HTERT RPE-1 (cell line): ENCODE measurements around the gene CHADL.

ENCODE experiments used
- in situ Hi-C: fragments of 300-500 bp; cut with MboI; formaldehyde crosslinking; loops from 4 replicates; pipeline ENCODE4 v1.14.3; 2020; ENCODE audit warnings: low sequenced_read_pairs

Gene CHADL

DNA sequence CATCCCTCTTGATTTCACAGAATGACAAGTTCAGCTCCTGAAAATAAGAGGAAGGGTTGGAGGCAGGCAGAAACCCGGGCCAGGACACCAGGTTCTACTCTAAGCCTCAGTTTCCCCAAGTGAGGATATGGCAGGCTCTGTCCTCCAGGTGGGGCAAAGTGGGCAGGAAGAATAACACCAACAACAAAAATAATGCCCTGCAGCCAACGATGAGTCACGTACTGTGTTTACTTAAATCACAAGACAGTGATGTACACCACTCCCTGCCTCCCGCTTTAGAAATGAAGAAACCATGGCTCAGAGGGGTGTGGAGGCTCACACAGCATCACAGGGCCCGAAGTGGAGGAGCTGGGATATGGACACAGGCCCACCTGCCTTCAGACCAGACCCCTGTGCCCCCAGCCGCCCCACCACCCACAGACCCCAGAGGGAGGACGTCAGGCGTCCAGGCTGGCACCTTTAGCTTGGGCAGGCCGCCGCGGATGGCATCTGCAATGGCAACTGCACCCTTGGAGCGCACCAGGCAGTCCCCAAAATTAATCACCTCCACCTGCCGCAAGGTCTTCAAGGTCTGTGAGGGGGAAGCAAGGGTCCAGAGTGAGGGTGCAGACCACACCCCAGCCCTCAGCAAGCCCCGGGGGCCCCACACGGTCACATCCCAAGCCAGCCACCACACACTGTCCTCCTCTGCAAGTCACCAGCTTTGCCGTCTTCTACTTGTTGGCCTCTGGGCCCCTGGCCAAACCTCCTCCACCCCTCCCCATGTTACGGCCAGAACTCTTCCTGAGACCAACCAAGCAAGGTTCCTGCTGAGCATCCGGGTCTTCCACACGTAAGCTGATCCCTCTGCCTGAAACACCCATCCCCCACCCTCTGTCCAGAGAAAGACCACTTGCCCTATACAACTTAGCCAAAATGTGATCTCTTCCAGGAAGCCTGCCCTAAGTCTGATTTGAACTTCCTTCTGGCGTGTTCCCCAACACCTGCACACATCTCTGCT is 15.8 kb upstream of the CHADL start:
- in situ Hi-C loops, result no loop called here

DNA sequence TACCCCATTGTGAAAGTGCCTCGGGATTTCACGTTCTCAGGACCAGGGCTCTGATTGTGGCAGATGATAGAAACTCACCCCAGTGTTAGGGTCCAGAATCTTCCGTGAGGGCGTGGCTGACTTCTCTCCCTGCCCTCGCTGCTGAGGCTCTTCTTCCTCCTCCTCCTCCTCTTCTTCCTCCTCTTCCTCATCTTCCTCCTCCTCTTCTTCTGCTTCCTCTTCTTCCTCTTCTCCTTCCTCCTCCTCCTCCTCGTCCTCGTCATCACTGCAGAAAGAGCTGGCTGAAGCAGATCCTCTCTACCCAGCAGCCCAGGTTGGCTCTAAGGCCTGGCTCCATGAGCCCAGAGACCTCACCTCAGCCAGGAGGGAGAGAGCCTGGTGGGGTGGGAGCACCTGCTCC is 13.5 kb upstream of the CHADL start:
- in situ Hi-C loops, result no loop called here

DNA sequence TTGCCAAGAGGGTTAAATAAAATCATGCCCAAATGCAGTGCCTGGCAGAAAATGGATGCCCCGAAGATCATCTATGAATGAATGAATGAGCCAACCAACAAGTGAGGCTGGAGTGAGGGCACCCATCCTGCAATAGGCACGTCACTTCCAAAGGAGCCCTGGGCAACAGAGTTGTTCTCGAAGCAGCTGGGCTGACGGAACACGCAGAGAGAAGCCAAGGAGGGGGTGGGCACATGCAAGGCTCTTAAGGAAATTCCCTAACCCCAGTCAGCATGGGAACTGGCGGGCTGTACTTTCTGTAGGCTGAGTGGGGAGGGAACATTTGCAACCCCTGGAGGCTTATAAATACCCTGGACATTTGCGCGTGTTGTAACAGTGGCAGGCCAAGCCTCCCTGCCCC is 11.6 kb upstream of the CHADL start:
- in situ Hi-C loops, result no loop called here

DNA sequence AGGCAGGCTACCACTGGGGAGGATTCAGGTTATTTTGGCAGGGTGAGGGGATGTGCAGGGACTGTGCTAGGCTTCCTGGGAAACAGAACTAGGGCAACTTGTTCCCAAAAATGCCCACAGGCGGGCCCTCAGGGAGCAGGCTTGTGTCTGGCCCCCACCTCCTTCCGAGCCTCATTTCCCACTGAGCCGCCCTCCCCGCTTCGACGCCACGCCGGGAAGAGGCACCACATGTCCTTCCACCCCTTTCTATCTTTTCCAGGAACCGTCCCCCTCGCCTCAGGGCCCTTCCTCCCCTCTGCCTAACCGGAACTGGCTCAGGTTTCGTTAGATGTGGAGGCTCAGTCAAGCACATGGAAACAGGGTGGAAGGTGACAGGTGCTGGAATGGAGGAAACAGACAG is 9.4 kb upstream of the CHADL start:
- in situ Hi-C loops, result no loop called here

DNA sequence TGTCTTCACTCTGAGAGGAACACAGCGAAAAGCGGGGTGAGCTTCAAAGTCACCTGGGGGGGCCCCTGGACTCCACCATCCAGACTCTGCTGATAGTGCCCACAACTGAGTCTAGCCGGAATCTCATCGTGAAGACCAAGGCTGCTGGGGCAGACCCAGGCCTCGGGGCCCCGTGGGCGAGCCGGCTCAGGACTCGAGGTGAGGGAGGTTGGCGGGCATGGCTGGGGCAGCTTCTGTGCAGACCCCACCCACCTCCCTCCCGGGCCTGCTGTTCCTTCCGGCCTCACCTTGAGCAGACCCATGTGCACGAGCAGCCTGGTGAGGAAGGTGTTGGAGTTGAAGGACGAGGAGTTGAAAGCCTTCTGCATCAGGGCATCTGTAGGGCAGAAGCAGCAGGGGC is 8.7 kb upstream of the CHADL start:
- in situ Hi-C loops, result no loop called here

DNA sequence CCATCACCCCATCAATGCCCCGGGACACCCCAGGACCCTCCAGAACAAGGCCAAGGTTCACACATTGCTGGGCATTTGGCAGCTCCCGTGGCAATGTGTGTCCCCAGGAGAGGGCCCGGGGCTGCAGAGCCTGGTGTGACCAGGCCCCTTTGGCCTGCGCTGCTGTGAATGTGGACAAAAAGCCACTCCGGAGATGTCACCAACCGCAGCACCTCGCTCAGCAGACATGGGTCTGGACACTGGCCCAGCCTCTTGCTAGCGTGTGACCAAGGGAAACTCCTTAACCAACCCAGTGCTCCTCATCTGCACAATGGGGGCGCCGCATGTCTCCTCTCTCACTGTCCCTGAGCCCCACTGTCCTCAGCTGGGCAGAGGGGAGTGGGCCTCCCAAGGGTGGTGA is 8.0 kb upstream of the CHADL start:
- in situ Hi-C loops, result no loop called here

DNA sequence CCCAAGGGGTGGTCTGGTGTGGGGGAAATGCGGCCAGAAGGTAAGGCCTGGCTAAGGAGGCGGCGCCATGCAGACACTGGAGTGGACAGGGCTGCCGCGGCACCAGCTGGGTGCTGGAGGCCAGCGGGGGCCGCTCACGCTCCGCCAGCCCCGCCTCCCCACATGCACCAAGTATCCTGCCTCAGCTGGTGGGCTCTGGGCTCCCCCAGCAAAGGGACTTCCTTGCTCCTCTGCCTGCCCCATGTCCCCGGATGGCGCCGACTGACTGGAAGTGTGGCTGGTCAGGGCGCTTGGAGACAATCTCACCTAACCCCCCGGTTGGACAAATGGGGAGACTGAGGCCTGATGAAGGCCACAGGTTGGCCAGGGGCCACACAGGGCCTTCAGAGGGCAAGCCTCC is 7.6 kb upstream of the CHADL start:
- in situ Hi-C loops, result no loop called here

DNA sequence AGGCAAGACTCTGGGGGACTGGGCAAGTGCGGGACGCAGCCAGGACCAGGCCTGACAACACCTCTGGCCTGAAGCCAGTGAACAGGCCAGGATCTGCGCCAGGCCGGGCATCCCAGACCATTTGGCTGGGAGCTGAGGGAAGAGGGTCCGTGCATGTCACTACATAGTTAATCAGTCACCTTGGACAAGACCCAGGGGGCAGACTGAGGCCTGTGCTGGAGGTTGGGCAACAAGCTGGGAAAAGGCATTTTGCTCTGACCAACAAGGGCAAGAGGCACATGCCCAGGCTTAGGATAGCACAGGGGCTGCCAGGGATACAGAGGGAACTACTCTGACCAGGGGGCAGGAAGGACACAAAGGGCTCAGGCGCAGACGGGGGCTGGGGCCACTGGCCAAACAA is 7.0 kb upstream of the CHADL start:
- in situ Hi-C loops, result no loop called here

DNA sequence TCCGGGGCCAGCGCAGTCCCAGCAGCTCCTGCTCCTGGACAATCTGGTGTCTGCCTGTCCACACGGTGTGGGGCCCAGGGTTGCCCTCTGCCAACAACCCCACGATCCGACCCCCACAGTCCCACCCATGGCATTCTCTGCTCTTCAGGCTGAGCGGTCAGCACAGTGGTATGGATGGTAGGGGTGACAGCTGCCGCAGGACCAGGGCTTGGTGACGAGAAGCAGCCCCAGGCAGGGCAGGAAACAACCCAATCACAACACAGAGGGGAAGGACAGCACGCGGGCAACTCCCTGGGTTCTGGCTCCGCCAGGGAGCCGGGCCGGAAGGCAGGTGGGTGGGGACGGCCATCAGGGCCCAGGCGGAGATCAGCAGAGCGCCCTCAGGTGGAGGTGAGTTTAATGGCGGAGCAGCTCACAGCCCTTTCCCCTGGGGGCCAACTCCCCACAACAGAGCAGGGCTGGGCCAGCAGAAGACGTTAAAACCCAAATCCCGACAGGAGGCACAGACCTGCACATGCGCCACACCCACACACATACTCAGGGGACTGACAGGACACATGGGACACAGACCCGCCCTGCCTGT is 5.3 kb upstream of the CHADL start:
- in situ Hi-C loops, result no loop called here

DNA sequence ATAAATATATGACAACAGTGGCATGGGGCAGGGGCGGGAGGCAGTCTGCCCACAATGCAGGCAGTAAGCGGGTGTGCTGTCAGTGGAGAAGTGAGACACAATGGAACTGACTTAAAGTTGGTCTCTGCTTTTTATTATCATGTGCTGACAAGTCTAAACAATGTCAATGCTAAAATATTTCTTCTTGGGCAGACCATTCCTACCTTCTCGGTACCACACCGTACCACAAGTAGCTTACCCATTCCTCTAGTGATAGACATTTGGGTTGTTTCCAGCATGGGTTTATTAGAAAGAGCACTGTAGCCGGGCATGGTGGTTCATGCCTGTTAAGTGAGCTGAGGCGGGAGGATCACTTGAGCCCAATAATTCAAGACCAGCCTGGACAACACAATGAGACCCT is 2.6 kb upstream of the CHADL start:
- in situ Hi-C loops, result no loop called here

DNA sequence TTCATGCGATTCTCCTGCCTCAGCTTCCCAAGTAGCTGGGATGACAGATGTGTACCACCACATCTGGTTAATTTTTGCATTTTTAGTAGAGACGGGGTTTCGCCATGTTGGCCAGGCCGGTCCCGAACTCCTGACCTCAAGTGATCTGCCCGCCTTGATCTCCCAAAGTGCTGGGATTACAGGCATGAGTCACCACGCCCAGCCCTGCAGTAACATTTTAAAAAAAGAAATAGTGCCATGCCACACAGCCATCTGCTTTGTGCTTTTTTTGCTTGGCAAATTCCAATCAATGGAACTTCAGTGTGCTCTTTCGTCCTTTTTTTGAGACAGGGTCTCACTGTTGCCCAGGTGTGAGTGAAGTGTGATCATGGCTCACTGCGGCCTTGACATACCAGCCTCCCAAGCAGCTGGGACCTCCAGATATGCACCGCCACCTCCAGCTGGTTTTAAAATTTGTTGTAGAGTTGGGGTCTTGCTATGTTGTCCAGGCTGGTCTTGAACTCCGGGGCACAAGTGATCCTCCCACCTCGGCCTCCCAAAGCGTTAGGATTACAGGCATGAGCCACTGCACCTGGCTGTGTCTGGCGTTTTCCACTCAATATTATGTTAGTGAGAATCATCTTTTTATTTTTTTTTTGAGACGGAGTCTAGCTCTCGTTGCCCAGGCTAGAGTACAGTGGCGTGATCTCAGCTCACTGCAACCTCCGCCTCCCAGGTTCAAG is 1.8 kb upstream of the CHADL start:
- in situ Hi-C loops, result no loop called here

DNA sequence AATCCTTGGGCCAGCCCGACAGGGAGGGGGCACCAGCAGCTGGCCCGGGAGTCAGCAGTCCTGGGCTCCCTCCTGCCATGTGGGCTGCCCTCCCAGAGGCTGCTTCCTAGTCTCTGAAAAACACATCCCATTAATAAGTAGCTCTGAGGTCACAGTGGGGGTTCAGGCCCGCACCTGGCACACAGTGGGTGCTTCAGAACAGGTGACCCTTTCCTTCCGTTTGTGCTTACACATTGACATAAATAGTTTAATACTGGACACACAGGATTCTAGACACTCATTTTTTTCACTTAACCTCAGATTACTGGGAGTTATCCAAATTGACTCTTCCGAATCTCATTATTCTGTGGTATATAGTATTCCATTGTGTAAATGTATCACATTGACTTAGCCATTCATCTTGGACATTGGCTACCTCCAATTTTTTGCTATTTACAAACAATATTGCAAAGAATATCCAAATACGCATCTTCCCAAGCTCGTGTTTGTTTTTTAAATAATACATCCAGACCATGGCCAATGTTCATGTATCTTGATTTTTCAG is 474 bp upstream of the CHADL start:
- in situ Hi-C loops, result no loop called here

DNA sequence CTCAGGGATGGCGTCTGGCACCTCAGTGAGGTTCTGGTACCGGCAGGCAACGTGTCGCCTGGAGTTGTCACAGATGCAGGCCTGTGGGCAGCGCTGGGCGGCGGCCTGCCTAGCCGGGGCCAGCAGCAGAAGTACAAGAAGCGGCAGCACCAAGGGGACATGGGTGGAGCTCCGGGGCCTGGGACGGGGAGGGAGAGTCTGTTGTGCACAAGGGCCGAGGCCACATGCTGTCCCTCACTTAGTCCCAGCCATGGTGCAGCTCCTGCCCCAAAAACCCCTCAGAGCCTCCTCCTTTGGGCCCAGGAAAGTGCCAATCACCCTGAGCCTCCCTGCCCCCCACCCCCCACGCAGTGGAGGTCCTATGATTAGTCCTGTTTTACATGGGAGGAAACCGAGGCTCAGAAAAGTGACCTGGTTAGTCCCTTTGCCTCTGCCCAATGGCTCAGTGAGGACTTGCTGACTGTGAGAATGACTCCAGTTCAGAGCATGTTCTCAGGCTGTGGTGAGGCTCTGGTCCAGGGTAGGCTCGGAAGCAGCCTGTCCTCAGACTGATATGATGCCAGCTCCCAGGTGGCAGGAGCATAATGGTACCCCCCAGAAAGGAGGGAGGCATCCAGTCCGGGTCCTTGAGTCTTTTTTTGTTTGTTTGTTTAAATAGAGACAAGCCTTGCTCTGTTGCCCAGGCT is 1.1 kb downstream of the CHADL start:
- in situ Hi-C loops, result no loop called here

DNA sequence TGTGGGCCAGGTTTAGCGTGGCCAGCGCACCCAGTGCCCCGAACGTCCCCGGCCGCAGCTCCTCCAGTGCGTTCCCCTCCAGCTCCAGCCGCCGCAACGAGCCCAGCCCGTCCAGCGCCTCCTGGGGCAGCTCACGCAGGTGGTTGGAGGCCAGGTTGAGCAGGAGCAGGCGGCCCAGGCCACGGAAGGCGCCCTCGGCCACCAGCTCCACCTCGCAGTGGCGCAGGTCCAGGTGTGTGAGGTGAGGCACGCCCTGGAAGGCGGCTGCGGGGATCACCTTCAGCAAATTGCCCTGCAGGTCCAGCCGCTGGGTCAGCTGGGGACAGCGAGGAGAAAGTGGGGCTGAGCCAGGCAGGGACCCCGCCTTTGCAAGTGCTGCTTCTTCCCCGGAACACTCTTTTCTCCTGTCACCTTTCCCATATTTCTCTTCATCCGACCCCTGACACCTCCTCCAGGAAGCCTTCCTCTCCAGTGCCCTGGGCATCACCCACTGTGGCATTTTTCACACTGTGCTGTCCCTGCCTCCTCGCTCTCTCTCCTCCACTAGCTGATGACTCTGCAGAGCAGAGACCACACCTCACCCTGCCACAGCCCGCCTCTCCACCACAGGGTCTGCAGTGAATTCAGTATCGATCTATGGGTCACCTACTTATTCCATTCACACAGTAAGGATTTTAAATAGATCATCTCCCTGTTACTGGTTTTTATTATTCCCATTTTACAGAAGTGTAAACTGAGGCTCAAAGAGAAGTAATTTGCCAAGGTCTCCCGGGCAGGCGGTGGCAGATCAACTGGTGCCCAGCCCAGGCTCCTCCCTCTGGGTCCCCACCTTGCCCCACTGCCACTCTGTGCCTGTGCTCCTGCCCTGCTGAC is 1.9 kb downstream of the CHADL start:
- in situ Hi-C loops, result no loop called here

DNA sequence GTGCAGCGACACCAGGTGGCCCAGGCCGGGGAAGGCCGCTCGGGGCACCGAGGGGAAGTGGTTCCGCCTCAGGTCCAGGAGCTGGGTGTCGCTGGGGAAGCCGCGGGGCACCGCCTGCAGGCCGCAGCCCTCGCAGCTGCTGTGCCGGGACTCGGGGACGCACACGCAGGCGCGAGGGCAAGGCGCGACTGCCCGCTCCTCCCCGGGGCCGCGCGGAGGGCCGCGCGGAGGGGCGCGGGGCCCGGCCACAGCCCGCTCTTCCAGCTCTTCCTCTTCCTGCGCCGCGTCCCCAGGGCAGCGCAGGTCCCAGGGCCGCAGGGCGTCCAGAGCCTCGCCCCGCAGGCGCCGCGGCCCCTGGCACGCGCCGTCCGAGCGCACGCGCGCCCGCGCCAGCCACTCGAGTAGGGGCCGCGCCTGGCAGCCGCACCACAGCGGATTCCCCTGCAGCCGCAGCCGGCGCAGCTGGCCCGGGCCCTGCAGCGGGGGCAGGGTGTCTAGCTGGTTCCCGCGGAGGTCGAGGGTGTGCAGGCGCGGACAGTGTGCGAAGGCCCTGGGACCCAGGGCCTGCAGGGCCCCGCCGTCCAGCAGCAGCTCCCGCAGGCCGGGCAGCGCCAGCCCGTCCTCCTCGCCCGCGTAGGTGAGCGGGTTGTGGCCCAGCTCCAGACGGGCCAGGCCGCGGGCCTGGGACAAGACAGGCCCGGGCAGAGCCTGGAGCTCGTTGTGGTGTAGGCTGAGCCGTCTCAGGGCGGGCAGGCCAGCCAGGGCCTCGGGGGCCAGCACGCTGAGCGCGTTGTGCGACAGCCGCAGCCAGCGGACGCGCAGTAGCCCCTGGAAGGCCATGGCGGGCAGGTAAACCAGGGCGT is 2.8 kb downstream of the CHADL start:
- in situ Hi-C loops, result no loop called here

DNA sequence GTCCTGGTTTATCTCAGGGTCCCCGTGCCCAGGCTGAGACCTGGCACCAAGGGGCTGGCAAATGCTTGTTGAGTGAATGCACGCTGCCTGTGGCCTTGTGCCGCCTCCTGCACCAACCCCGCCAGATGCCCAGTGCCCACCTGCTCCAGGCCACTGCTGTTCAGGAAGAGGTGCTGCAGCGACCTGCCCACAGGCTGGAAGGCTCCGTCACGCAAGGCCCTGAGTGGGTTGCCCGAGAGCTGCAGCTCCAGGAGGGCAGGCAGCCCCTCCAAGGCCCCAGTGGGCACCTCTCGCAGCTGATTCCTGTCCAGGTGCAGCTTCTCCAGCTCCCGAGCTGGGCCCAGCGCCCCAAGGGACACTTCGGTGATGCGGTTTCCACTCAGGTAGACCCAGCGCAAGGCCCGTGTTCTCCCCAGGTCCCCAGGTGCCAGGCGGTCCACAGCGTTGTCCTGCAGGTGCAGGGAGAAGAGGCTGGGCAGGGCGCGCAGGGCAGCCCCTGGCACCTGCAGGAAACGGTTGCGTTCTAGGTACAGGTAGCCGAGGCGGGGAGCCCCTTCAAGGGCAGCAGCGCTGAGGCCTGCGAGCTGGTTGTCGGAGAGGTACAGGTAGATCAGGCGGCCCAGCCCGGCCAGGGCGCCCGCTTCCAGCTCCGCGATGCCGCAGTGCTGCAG is 3.6 kb downstream of the CHADL start:
- in situ Hi-C loops, result no loop called here

DNA sequence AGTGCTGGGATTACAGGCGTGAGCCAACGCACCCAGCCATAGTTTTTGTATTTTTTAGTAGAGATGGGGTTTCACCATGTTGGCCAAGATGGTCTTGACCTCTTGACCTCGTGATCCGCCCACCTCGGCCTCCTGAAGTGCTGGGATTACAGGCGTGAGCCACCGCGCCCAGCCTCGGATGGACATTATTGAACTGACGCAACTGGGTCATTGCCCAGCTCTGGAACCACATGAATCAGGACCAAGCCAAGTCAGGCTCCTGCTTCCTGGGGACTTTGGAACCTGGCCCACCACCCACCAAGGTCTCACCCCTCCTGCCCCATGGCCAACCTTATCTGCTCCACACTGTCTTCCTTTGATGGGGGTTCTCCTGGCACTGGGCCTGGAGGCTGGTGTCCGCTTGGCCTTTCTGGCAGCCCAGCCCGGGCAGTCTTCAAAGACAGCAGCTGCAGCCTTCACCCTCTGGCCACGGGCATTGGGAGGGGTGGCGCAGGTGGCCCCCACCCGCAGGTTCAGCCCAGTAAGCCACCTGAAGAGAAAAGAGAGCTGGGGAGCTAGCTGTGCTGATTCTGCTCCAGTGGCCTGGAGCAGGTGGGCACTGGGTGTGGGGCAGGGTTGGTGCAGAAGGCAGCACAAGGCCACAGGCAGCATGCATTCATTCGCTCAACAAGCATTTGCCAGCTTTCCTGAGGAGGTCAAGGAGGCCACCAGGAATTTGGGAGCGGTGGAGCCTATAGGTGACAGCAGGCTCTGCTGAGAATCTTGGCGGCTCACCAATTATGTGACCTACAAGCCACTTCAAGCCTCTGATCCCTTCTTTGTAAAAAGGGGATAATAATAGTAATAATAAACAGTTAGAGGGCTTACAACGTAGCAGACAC is 5.7 kb downstream of the CHADL start:
- in situ Hi-C loops, result no loop called here

DNA sequence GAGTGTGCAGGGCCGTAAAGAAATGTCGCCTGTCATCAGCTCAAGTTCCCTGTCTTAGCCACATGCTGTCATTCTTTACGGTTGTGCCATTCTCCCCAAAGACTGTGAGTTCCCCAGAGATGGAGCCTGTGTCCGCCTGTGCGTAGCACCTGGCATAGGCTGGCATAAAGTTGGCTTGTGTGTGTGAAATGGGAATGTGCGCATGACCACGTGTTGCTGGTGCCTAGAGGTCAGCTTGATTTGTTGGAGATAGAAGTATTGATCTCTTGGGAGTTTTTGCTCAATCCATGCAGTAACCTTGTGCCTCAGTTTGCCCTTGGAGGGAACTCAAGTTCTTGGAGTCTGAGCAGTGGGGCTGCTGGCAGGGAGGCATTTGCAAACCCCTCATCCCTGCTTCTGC is 9.4 kb downstream of the CHADL start:
- in situ Hi-C loops, result no loop called here
